NT2/D1 (cell line): Measurements from ENCODE around the gene SNCB.

Experiments
- SUZ12 ChIP-seq: IDR thresholded peaks from 2 replicates; pipeline ENCODE4 v1.6.1; 2011; ENCODE audit not compliant: insufficient read length, insufficient read depth; ENCODE audit errors: extremely low read depth
- YY1 ChIP-seq: IDR thresholded peaks from 2 replicates; pipeline ENCODE4 v1.6.1; 2011; ENCODE audit not compliant: insufficient read length, insufficient read depth
- ZNF274 ChIP-seq: IDR thresholded peaks from 2 replicates; pipeline ENCODE4 v1.6.1; 2011; ENCODE audit warnings: mild to moderate bottlenecking, low read depth, low read length

GRCh38 chr5:176629853-176630680, at the start of gene SNCB, which contains the start of gene EIF4E1B:
- TF ChIP-seq SUZ12: no peak
- TF ChIP-seq ZNF274: no peak
- no peak for TF ChIP-seq YY1
